Natural killer cell (primary cell): ENCODE data around the gene DNAH14. TPM values are rescaled to one million over a fixed set of nuclear protein-coding genes. Genes with fewer than 3 reads are reported as not detected.
"Not testable (repeated sequence)": the region's sequence is repeated elsewhere in the genome, so short reads cannot be mapped to it uniquely, and the experiment has no call there.

Experiments used
- ATAC-seq, 3 donors: fragments of 150-1000 bp in 2 of 3; fragments of 200-7000 bp in 1 of 3; cut with Tn5 transposase; 1 replicate in 1 of 3; 2 replicates in 2 of 3; pipeline ENCODE4 v1.10.0; 2021; ENCODE audit warnings: mild to moderate bottlenecking in 2 of 3, moderate library complexity in 2 of 3
- DNase-seq, 2 donors: peaks; one replicate each; pipeline versions ENCODE4 v3.0.0 to v3.0.0-alpha.2; 2013 to 2021; ENCODE audit warnings: mixed read lengths in 1 of 2
- H3K27ac ChIP-seq: one replicate; pipeline ENCODE4 v1.5.1; 2013; ENCODE audit warnings: mild to moderate bottlenecking, low read length
- H3K27me3 ChIP-seq: one replicate; pipeline ENCODE4 v1.6.1; 2013; ENCODE audit warnings: low read length; ENCODE audit not compliant: control insufficient read depth, insufficient read depth
- H3K36me3 ChIP-seq: one replicate; pipeline ENCODE4 v1.6.1; 2013; ENCODE audit warnings: low read length; ENCODE audit not compliant: control insufficient read depth, insufficient read depth
- H3K4me1 ChIP-seq: one replicate; pipeline ENCODE4 v1.6.1; 2013; ENCODE audit warnings: low read length; ENCODE audit not compliant: control insufficient read depth, insufficient read depth
- H3K4me3 ChIP-seq: one replicate; pipeline ENCODE4 v1.5.1; 2013; ENCODE audit warnings: low read length
- H3K9me3 ChIP-seq: one replicate; pipeline ENCODE4 v1.6.1; 2013; ENCODE audit warnings: low read length; ENCODE audit not compliant: control insufficient read depth, insufficient read depth
- H3K27ac Mint-ChIP-seq, 2 donors: one replicate each; pipeline ENCODE4 v1.8.0; 2022; ENCODE audit warnings: mild to moderate bottlenecking in 2 of 2, mixed read lengths in 2 of 2, moderate library complexity in 1 of 2
- H3K27me3 Mint-ChIP-seq, 2 donors: one replicate each; pipeline ENCODE4 v1.8.0; 2022; ENCODE audit warnings: low read depth in 2 of 2, mixed read lengths in 2 of 2
- H3K36me3 Mint-ChIP-seq: one replicate; pipeline ENCODE4 v1.8.0; 2022; ENCODE audit warnings: mixed read lengths
- H3K4me1 Mint-ChIP-seq, 2 donors: one replicate each; pipeline ENCODE4 v1.8.0; 2022; ENCODE audit warnings: mixed read lengths in 2 of 2
- H3K4me3 Mint-ChIP-seq: one replicate; pipeline ENCODE4 v1.8.0; 2022; ENCODE audit warnings: mild to moderate bottlenecking, moderate library complexity, mixed read lengths
- H3K9me3 Mint-ChIP-seq, 2 donors: one replicate each; pipeline ENCODE4 v1.8.0; 2022; ENCODE audit warnings: mixed read lengths in 2 of 2
- CTCF ChIP-seq: fragments of 200-600 bp; IDR thresholded peaks from one replicate; pipeline ENCODE4 v1.8.0; 2022; ENCODE audit warnings: antibody characterized with exemption
- WGBS: methylation state at CpG from one replicate; pipeline ENCODE4 v1.1.7; 2013; ENCODE audit warnings: missing lambda C conversion rate; ENCODE audit not compliant: insufficient coverage; 5-methylcytosine and 5-hydroxymethylcytosine counted together
- intact Hi-C: fragments of 100-400 bp; cut with micrococcal nuclease; formaldehyde crosslinking; loops from one replicate; pipeline ENCODE4 v1.14.2; 2022
- total RNA-seq, 4 donors: library from RNA; stranded (reverse); fragments of 120-200 nt in 1 of 4; gene quantifications; one replicate each; pipeline versions ENCODE4 v1.2.3 to v1.2.4, GENCODE V29; 2013 to 2022

DNAH14 gene
- total RNA-seq, 3 donors from 2014 or later (not counting 1 experiment from before 2014, with no cell fraction given): 0.35 to 1.3 TPM; not detected in 1

- intact Hi-C loops: no loop called here
- WGBS: 76% methylated on average over 2 of the region's 2 CpGs
These were observed 301.0 kb downstream of the DNAH14 start for GRCh38 chr1:225230483-225230882.

GRCh38 chr1:225232930-225233329 is 303.5 kb downstream of the DNAH14 start:
- H3K9me3 Mint-ChIP-seq, H3K27ac ChIP-seq, H3K27me3 ChIP-seq, H3K4me1 Mint-ChIP-seq, H3K4me3 Mint-ChIP-seq, DNase-seq, ATAC-seq, H3K36me3 ChIP-seq, H3K9me3 ChIP-seq, H3K27me3 Mint-ChIP-seq, H3K4me3 ChIP-seq, intact Hi-C loops, H3K27ac Mint-ChIP-seq, H3K4me1 ChIP-seq: not testable (repeated sequence)
- WGBS: no CpG with 5 or more reads among the region's 1 CpG
- H3K36me3 Mint-ChIP-seq: peaks cover 12% of the 10 kb centered on the region

More at GRCh38 chr1:225230483-225230882, 301.0 kb downstream of the DNAH14 start:
- H3K4me1 Mint-ChIP-seq: no peaks in the 10 kb centered on the region
- Histone ChIP-seq H3K27ac (no peak overlapping the region), H3K4me1 (no peaks in the 10 kb centered on the region), H3K9me3 (no peaks in the 10 kb centered on the region), H3K36me3 (no peaks in the 10 kb centered on the region), H3K4me3 (no peak overlapping the region), H3K27me3 (no peaks in the 10 kb centered on the region)
- H3K27ac Mint-ChIP-seq: no peak overlapping the region
- no peaks in the 10 kb centered on the region for H3K36me3 Mint-ChIP-seq
- TF ChIP-seq CTCF: no peak
- peaks cover 0 to 2% of the 10 kb centered on the region in 2 donors for H3K9me3 Mint-ChIP-seq
- H3K27me3 Mint-ChIP-seq: peaks cover 0 to 6% of the 10 kb centered on the region in 2 donors
- H3K4me3 Mint-ChIP-seq: no peak overlapping the region
- DNase-seq (no peak), ATAC-seq (no peak)

- ATAC-seq (no peak), DNase-seq (no peak)
- H3K27me3 ChIP-seq: no peaks in the 10 kb centered on the region
- peaks cover 7% of the 10 kb centered on the region for H3K36me3 Mint-ChIP-seq
- TF ChIP-seq CTCF: no peak
- H3K27ac Mint-ChIP-seq: no peak overlapping the region
- no peaks in the 10 kb centered on the region for H3K36me3 ChIP-seq
- H3K27ac ChIP-seq: no peak overlapping the region
- peaks cover 8 to 9% of the 10 kb centered on the region in 2 donors for H3K9me3 Mint-ChIP-seq
- H3K4me1 Mint-ChIP-seq: no peaks in the 10 kb centered on the region
- H3K27me3 Mint-ChIP-seq: peaks cover 9 to 19% of the 10 kb centered on the region in 2 donors
- no peak overlapping the region for H3K4me3 Mint-ChIP-seq
- intact Hi-C loops: no loop called here
- no peaks in the 10 kb centered on the region for H3K4me1 ChIP-seq
- H3K4me3 ChIP-seq: no peak overlapping the region
- peaks cover 11% of the 10 kb centered on the region for H3K9me3 ChIP-seq
- WGBS: no CpG with 5 or more reads among the region's 3 CpGs
These were observed 313.1 kb downstream of the DNAH14 start for GRCh38 chr1:225242611-225243010.

GRCh38 chr1:225250432-225250831 is 321.0 kb downstream of the DNAH14 start:
- Histone ChIP-seq H3K4me1 (peaks cover 3% of the 10 kb centered on the region), H3K27me3 (no peaks in the 10 kb centered on the region), H3K27ac (no peak overlapping the region), H3K9me3 (no peaks in the 10 kb centered on the region), H3K4me3 (no peak overlapping the region), H3K36me3 (no peaks in the 10 kb centered on the region)
- Mint-ChIP-seq H3K9me3 (peaks cover 0 to 2% of the 10 kb centered on the region in 2 donors), H3K27ac (no peak overlapping the region), H3K27me3 (peaks cover 5 to 31% of the 10 kb centered on the region in 2 donors), H3K4me3 (no peak overlapping the region), H3K4me1 (peaks cover 0 to 6% of the 10 kb centered on the region in 2 donors), H3K36me3 (no peaks in the 10 kb centered on the region)
- ATAC-seq (peak in 2 of 3 donors; percentile 37 to 40), DNase-seq (no peak)
- intact Hi-C loops: no loop called here
- no peak for TF ChIP-seq CTCF
- 20% methylated on average over 4 of the region's 4 CpGs for WGBS
